HG02763 (cell line): ENCODE results near the gene CORIN.

Experiments
- ATAC-seq: cut with Tn5 transposase; IDR thresholded peaks from one replicate; pipeline ENCODE4 v1.9.1; 2021; ENCODE audit warnings: mild to moderate bottlenecking, moderate library complexity; ENCODE audit not compliant: unreplicated experiment

CORIN gene

DNA sequence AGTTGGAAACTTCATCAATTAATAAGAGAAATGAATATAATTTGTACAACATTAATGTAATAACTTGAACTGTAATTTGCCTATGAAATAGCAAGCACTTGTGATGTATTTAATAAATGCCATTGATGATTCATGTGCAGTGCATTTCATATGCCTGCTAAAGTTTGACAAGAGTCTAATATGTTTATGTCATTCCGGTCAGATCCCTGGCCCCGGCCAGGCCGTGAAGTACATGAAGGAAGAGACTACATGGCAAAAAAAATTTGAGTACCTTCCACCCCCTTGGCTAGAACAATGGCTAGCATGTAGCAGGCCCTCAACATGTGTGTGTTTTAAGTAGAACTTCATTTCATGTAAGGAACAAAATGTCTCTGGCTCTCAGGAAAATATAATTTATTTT lies 191.5 kb downstream of the CORIN start:
- ATAC-seq, result no peak

DNA sequence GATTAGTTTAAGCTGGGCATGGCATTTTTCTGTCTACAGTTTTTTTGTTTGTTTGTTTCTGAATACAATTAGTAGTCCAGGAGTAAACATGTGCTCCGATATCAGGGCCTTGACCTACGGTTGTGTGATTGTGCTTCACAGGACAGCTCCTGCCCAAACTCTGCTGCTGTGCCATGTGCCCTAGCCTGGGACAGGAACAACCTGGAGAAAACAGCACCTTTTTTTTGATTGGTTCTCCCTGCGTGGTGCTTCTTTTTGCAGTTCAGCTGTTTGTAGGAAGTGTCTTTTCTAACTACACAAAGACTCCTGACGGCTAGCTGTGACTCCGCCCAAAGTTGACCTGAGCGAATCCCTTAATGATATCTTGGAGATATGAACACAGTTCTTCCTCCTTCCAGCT lies 194.0 kb downstream of the CORIN start:
- no peak for ATAC-seq

DNA sequence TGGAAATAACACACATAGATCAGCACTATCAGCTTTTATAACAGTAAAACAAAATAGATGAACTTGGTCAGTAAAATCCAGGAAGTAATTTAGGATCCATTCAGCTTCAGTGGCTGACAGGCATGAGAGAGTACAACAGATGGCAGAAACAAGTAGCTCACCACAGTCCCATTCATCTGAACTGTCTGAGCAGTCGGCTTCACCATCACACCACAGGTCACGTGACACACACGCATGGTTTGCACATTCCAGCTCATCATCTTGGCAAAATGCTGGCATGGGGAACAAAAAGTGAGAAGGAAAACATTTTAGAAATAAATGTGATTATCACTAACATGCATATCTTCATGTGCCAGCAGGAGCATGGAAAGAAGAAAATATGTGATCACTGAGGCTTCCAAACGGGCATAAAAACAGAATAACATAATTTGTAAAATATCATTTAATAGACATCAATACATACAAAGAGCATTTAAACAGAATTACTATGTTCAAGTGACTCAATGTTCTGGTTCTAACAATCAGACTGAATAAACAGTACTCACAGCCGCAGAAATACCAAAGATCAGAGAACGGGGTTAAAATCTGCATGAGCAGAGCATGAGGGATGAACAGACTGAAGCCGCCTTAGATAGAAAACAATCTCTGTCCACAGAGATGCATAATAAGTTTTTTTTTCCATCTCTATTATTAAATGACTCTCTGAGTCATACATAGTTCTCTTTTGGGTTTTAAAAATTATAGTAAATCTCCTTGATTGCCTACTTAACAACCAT lies 194.7 kb downstream of the CORIN start:
- no peak for ATAC-seq

DNA sequence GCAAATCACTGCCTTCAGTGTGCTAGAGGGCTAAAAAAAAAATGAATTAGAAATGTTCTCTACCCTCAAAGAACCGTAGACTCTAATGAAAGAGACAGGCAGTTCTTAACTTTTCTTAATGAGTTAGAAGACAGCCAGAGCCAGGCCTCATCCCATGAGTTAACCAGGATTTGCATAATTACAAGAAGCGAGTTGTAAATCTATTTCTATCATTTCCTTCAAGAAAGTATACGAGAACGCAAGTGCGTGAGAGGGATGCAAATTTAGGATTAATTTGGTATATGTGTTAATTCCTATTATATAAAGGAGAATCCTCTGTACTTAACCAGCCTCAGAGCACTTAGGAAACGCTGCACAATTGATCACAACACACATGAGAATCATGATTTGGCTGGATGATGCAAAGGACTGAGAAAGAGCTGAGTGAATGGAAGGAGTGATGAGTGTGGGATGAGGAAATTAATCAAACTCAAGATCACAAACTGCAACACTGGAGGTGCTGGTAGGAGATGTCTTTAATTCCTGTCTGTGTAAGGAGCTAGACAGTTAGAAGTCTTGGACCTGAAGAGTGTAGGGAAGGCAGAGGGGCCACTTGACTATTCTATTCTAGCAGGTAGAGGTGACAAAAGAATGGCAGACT lies 195.6 kb downstream of the CORIN start:
- ATAC-seq, result no peak

DNA sequence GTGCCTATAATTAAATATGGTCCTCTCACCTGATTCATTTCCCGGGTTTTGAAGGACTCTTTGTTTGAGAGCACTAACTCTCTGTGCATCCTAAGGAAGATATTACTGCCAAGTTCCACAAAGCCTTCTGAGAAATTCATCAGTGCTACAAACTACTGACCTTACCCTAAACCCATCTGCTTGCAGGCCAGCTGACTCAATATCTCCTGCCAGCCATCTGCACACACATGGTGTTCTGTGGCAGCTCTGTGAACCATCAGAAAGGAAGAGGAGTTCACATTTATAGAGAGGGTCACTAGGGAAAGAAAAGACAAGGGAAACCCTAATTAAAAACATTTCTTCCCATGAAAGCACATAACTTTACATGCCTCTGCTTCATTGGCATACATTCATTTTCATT lies 196.1 kb downstream of the CORIN start:
- no peak for ATAC-seq

DNA sequence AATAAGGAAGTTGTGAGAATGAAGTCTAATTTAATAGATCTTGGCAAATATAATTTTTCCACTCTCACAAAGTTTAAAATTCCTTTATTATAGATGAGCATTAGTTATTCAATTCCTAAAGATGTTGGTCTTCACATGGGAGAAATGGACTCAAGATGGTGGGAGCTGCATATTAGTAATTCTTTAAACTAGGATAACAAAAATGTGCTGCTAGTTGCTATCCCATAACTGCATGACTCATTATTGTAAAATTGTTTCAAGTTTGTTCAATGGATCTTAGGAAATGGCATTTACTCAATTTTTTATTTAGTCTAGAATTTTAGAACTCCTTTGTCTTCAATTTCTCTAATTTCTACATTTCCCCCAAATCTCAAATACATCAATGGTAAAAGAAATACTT lies 197.0 kb downstream of the CORIN start:
- no peak for ATAC-seq

DNA sequence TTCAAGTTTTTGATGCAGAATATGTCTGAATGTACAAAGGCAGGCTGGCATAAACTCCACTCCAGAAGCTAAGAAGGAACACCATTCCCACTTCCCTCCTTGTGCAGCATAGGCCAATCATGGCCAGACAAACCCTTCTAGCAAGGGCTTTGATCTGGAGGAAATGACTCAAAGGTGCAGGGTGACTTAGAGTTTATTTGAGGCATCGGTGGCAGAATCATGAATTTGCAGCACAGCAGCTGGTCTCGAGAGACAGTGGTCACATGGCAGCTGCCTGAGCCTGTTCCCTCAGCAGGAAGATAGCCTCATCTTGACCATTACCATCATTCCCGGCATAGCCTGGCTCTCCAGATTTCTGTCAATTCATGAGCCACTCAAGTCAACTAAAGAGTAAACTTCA lies 198.3 kb downstream of the CORIN start:
- no peak for ATAC-seq

DNA sequence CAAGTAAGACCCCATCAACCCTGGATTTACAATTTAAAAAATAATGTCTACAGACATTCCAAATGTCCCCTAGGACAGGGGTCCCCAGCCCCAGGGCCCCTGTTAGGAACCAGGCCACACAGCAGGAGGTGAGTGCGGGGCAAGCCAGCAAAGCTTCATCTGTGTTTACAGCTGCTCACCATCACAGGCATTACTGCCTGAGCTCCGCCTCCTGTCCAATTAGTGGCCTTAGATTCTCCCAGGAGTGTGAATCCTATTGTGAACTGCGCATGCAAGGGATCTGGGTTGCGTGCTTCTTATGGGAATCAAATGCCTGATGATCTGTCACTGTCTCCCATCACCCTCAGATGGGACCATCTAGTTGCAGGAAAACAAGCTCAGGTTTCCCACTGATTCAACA lies 206.7 kb downstream of the CORIN start:
- ATAC-seq, result no peak

DNA sequence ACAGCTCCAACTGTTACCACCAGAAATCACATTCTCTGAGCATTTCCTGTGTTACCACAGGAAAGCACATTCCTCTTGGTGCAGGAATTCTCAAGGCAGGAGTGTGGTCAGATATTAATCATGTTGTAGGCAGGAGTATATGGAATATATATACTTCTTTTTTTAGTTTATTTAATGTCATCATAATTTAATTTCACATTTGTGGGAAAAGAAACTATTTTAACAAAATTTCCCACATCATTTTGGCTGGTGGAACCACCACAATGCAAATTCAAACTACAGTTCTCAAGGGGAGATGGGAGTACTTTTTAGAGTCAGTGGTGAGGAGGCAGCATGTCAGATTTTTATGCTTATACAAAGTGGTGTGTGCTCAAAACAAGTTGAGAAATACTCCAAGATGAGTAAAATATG lies 213.8 kb downstream of the CORIN start:
- ATAC-seq, result no peak

DNA sequence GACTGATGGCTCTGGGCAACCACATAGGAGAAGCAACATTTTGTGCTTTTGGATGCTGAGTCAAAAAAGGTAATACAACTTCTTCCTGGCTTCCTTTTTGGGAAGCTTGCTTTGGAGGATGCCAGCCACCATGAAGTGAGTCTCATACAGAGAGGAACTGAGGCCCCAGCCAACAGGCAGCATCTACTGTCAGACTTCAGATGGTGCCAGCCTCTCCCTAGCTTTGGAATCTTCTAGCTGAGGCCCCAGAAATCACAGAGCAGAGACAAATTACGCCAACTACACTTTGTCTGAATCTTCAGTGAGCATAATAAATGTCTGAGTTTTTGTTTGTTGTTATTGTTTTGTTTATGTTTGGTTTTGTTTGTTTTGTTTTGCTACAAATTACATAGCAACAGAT lies 216.7 kb downstream of the CORIN start:
- ATAC-seq, result no peak

DNA sequence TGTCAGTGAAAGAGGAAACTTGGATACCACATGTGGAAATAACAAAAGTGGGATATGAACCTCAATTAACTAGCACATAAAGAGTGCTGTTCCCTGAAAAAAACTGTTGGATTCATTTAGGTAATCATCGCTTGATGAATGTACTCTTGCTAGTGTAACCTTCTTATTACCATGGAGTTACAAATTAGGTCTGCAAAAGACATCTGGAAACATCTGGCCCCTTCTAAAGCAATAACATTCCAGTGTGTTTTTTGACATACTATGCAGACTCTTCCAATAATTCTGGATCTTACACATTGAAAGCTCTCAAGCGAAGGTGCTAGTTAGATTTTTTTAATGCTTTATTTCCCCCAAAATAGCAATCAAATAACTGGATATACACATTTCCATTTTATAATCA lies 218.2 kb downstream of the CORIN start:
- no peak for ATAC-seq

DNA sequence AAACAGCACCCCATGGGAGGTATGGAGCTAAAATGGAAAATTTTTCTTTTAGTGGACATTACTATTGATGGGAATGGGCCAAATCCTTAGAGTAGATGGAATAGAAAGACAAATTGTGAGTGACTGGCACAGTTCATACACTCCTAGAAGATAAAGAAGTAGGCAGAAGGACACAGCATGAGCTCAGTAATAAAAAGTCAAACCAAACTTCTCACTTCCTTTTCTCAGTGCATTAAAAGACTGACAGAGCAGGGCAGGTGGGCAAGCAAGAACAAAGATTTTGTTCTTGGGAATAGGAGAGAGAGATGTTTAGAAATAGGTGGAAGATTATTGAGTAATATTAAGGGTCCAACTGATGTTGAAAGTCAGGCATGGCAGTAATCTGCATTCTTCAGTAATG lies 220.3 kb downstream of the CORIN start:
- no peak for ATAC-seq

DNA sequence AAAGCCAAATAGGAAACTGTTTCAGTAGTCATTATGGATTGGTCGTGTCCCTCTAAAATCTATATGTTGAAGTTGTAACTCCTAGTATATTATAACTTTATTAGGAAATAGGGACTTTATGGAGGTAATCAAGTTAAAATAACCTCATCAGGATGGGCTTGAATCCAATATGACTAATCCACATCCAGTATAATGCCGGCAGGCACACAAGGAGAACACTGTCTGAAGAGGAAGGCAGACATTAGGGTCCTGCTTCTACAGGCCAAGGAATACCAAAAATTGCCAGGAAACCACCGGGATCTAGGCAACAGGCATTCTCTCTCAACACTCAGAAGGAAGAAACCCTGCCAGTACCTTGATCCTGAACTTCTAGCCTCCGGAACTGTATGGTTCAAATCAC lies 222.5 kb downstream of the CORIN start:
- ATAC-seq, result no peak

DNA sequence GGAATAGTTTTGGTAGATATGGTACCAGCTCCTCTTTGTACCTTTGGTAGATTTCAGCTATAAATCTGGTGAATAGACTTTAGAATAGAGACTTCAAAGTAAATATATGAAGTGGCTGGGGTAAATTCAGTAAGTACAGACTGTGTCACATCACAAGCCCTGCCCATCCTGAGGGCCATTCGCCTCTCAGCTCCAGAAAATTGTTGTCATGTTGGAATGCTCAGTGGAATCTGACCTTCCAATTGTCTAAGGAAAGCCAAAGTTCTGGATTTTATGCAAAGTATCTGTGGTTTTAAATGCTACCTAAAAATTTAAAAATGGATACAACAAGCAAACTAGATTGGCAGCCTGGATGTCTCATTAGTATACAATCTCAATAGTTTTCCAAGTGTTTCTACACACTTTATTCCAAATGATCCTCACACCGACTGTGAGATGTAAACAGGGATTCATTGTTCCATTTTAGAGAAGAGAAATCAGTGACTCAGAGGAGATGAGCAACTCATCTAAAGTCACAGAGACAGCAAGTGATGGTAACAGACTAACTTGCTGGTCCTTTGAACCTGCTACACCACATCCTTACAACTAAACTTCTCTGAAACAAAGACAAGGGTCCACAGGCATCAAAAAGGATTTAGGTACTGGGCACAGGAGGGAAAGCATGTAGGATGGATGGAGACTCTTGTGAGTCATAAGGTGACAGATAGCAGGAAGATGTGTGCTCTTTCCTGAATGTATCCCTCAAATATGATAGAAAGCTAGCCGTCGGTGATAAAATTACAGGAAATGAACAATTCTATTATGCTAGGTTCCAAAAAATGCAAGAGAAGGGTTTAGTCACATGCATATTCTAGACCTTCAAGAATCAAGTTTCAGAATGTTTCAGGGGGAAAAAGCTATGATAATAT lies 225.5 kb downstream of the CORIN start:
- no peak for ATAC-seq

DNA sequence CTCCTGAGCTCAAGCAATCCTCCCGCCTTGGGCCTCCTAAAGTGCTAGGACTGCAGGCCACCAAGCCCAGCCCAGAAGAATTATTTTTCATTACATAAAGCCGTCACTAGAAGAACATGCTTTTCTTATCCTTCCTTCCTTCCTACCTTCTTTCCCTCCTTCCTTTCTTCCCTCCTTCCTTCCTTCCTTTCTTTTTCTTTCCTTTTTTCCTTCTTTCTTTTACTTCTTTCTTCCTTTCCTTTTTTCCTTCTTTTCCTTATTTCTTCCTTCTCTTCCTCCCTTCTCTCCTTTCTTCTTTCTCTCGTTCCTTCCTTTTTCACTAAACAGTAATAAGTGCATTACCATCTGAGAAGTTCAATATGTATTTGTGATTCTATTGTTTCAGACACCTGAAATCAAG lies 231.4 kb downstream of the CORIN start:
- ATAC-seq, result no peak

DNA sequence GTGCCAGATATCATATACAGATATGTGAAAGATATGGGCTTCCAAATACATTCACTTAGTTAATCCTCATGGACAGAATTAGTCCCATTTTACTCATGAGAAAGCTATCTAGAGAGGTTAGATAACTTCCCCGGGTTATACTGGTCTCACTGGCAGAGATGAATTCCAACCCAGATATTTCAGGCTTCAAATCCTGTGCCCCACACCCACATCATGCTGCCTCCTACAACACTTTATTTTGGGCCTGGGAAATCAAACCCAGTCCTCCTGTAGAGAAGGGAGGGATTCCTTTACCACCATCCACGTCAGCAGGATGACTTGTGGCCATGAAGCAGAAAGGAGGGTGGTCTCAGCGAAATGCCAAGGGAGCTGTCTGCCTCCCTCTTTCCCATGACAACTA lies 239.0 kb downstream of the CORIN start:
- no peak for ATAC-seq

DNA sequence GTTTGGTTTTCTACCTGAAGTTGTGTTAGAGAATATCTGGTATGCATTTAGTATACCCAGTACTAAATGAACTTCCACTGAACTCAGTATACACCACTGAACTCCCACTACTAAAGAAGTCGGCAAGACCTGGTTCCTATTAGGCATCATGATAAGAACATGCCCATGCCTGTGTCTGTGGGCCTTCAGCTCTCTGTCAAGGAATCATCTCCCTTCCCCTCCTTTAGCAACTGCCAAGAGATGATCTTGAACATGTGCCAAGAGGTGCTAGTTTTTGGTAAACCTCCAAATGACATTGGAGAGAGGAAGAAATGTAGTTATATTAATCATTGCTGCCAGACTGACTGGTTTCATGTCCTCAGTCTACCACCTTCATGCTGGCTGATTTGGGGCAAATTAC lies 239.5 kb downstream of the CORIN start:
- ATAC-seq, result no peak

DNA sequence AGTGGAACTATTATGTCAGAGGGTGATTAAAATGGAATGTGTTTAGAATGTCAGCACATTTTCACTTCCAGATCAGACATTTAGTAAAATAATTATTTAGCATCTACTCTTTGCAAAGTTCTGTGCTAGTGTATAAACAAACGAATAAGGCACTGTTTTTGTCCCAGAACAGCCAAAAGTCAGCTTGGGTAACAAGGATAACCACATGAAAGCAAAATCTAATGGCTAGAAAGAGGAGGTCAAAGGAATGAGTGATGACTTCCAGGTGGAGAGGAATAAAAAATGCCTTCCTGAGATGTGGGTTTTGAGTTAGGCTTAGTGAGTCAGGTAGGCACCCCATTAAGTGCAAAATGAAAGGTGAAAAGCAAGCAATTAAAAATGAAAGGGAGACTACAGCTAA lies 240.2 kb downstream of the CORIN start:
- no peak for ATAC-seq

DNA sequence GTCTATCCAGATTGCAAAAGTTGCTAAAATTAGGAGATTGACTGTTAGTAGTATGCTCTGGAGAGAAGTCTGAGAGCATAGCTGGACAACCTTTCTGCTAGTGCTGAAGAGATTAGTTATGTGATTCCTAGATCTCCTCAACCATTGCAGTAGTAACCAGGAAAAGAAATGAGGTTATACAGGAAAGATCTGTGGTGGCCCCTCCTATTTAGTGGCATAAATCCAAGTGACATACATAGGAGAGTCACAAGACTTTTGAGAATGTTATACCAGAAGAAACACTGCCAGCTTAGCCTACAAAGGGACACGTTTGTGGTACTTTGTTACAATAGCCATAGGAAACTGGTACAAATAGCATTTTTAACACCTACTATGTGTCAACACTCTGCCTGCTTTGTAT lies 247.5 kb downstream of the CORIN start:
- ATAC-seq, result no peak

DNA sequence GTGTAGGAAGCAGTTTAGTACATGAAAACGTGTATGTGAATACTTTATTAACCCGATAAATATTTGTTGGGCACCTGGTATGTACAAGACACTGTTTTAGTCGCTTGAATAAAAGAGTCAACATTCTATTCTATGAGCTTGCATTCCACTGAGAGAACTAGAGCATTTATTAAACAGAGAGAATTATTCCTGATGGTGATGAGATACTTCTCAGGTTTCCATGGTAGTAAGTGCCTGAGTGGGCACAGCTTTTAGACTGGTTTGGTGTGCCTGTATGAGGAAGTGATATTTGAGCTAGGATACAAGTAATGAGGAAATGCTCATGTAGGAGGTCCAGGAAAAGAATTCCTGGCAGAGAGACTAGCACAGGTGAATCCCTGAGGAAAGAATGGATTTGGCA lies 258.6 kb downstream of the CORIN start:
- ATAC-seq, result no peak

DNA sequence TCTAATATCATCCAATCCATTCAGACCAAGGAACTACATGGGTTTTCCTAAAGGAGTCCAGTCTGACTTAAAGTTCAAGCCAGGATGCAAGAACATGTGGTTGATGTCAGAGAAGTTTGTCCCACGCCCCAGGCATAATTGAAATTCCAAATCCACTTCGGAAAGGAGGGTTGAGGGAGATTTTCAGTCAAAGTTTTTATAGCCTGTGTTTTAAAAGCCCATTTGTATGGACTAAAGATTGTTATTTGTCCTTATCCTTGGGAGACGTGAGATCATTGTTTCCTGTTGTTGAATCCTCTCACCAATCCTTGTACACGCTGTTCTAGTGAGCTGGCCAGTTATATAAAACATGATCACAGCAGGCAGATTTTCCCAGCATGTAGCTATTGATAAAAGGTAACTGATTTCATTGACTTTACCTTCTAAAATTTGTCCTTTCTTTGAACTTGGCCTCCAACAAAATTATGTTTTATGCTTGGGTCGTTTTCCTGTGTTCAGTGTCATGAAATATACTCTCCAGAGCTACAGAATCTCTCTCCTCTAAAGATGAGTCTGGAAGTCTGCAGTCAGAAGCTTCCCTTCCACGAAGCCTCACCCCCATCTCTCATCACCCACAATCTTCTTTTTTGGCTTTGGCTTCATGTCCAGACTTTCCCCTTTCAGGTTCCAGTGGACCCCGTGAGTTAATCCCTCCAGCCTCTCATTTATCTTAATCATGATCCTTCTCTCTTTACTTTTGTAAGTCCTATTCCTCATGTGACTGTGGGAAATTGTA lies 259.9 kb downstream of the CORIN start:
- no peak for ATAC-seq
